ENCODE measurements around the gene ITIH4.
"Not testable (repeated sequence)": the region's sequence is repeated elsewhere in the genome, so short reads cannot be mapped to it uniquely, and the experiment has no call there.

The ITIH4 gene

GRCh38 chr3:52787246-52787645 is 43.2 kb downstream of the ITIH4 start:
- H3K4me3 ChIP-seq (ENCODE audit: low read depth, low read length), result no peak overlapping the region

GRCh38 chr3:52786330-52787215 is 43.9 kb downstream of the ITIH4 start:
- no peak overlapping the region for H3K4me3 ChIP-seq (ENCODE audit: low read depth, low read length)

DNA sequence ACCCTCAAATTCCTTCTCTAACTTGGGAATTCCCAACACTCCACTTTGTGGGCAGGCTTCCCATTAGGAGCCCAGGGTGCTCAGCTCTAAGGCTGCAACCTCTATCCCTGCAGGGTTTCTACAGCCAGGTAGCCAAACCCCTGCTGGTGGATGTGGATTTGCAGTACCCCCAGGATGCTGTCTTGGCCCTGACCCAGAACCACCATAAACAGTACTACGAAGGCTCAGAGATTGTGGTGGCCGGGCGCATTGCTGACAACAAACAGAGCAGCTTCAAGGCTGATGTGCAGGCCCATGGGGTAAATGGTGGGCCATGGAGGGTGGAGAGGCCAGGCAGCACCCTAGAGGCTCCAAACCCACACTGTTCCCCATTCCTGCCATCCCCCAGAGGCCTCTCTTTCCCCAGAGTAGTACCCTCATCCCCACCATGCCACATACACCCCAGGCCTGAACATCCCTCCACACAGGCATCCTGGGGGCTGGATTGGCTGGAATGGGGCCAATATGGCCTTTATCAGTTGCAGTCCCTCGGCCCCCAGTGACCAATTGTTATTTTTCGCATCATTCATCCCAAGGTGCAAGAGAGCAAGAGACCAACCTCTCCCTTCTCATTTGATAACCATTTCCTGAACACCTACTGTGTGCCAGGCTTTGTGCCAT is 45.4 kb downstream of the ITIH4 start:
- H3K4me3 ChIP-seq (ENCODE audit: low read depth, low read length), result no peak overlapping the region

DNA sequence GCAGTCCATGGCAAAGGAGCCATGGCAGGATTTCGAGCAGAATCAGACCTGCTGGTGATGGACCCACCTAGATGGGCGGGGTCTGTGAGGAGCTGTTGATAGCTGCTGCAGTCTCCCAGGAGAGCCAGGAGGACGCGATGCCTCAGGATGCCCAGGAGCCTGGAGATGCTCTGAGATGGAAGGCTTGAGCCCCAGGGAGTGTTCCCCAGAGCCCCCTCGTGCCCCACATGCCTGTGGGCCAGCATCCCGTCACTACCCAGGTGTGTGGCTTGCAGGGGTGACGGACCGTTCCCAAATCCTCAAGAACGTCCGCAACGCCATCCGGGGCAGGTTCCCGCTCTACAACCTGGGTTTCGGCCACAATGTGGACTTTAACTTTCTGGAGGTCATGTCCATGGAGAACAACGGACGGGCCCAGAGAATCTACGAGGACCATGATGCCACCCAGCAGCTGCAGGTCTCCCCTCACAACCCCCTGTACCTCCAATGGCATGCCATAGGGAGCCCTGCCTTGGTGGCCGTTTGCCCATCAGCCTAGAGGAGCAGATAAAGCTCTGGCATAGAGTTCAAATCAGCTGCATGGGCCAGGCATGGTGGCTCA is 46.4 kb downstream of the ITIH4 start:
- H3K4me3 ChIP-seq (ENCODE audit: low read depth, low read length), result no peak overlapping the region

DNA sequence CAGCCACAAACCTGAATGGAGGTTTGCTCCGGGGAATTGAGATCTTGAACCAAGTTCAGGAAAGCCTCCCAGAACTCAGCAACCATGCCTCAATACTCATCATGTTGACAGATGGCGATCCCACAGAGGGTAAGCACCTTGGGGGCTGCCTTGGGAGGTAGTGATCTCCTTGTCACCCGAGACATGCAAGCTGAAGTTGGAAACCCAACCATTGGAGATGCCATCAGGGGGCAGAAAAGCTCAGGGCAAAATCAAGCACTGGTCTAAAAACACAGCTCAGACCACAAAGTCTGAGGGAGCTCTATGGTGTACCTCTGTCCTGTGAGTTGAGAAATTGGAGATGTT is 47.3 kb downstream of the ITIH4 start:
- no peak overlapping the region for H3K4me3 ChIP-seq (ENCODE audit: low read depth, low read length)

GRCh38 chr3:52782412-52783210 is 47.9 kb downstream of the ITIH4 start:
- H3K4me3 ChIP-seq (ENCODE audit: low read depth, low read length), result no peak overlapping the region

GRCh38 chr3:52781741-52782140 is 48.7 kb downstream of the ITIH4 start:
- no peak overlapping the region for H3K4me3 ChIP-seq (ENCODE audit: low read depth, low read length)

DNA sequence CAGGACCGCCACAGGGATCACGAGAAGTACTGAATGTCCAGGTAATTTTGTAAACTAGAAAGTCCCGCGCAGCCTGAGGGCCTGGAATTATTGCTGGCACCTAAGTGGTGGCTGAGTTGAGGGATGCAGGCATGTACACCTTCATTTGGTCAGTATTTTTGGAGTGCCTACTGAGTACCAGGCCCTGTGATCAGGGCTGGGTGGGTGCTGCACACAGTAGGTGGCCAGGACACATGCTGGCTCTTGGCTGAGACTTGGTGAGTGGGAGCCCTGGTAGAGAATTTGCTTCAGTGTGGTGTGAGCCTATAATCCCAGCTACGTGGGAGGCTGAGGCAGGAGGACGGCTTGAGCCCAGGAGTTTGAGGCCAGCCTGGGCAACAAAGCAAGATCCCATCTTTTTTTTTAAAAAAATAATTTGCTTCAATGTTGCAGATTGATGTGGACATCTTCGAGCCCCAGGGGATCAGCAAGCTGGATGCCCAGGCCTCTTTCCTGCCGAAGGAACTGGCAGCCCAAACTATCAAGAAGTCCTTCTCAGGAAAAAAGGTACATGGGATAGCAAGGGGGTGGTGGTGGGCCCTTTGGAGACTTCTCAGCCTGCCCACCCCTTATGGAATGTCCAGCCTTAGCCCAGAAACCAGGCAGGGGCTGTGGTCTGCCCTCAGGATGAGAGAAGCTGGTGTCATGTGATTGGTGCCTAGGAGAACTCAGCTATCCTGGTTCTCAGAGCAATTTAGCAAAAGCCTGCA is 50.5 kb downstream of the ITIH4 start:
- H3K4me3 ChIP-seq (ENCODE audit: low read depth, low read length), result no peak overlapping the region

DNA sequence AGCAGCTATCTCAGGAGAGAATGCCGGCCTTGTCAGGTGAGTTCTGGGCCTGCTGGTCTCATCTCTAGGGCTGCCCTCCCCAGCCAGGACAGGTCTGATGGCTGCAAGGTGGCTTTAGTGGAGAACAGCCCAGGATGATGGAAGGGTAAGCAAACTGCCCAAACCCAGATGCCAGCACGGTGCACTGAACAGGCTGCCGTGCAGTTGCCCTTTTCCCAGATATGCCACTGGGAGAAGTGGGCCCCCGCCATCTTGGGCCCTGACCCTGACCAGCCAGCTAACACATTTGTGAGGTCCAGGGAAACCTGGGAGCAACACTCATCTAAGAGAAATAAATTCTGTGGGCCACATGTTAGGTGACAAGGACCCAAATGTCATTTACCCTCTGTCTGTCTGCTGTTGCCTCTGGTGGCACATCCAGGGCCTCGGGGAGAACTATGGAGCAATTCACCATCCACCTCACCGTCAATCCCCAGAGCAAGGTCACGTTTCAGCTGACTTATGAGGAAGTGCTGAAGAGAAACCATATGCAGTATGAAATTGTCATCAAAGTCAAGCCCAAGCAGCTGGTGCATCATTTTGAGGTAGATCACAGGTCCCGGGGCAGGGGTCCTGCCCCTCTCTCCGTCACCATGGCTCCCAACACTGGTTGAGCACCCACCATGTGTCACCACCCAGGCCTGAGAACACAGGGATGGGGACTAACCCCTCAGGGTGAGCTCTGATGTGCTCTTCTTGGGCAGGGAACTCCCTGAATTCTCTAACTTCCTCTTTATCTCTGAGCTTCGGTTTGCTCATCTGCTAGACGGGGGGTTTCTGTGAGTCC is 51.2 kb downstream of the ITIH4 start:
- H3K4me3 ChIP-seq (ENCODE audit: low read depth, low read length), result no peak overlapping the region

DNA sequence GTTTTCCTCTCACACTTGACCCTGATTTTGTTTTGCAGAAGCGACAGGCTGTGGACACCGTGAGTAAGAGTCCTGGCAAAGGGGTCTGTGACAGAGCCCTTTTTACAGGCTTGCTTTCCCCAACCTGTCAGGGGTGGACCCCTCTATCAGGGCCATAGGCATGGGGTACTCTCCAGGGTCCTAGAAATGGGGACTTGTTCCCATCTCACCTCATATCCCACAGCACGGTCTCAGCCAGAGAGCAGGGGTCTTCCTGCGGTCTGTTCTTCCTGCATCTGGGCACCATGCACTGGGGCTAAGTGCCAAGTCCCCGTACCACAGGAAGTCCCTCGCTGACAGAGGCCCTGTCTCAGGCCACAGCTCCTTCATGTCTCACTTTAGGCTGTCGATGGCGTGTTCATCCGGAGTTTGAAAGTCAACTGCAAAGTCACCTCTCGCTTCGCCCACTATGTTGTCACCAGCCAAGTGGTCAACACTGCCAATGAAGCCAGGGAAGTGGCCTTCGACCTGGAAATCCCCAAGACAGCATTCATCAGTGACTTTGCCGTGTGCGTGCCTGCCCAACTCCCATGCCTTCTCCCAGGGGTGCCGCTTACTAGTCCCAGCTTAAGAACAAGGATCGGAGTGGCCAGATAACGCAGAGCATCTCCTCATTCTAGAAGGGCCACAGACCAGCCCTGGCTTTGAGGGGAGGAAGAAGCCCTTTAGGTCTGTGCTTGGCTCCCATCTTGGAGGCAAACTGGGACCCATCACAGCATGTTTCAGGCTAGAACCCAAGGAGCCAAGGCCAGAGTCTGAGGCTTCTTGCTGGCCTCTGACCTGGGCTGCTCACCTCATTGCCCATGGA is 52.3 kb downstream of the ITIH4 start:
- H3K4me3 ChIP-seq (ENCODE audit: low read depth, low read length), result no peak overlapping the region

GRCh38 chr3:52777127-52777958 is 53.1 kb downstream of the ITIH4 start, which contains the start of gene ITIH1:
TSS of gene ITIH1 (plus strand) at chr3:52777599. CDS start at chr3:52777616, 17 bp downstream.
- H3K4me3 ChIP-seq (ENCODE audit: low read depth, low read length), result no peak within 1 kb of the TSS

GRCh38 chr3:52776486-52776885 is 54.0 kb downstream of the ITIH4 start:
- not testable (repeated sequence) for H3K4me3 ChIP-seq (ENCODE audit: low read depth, low read length)

- H3K4me3 ChIP-seq (ENCODE audit: low read depth, low read length), result no peak overlapping the region
These were observed 54.6 kb downstream of the ITIH4 start for GRCh38 chr3:52775877-52776276.

- no peak overlapping the region for H3K4me3 ChIP-seq (ENCODE audit: low read depth, low read length)
These were observed 55.3 kb downstream of the ITIH4 start for GRCh38 chr3:52774901-52775864.

- H3K4me3 ChIP-seq (ENCODE audit: low read depth, low read length), result no peak overlapping the region
These were observed 56.3 kb downstream of the ITIH4 start for GRCh38 chr3:52774066-52774713.
